ENCODE results near the gene IL15RA. TPM values are rescaled to one million over a fixed set of nuclear protein-coding genes. Genes with fewer than 3 reads are reported as not detected.

Gene IL15RA
- total and polyA plus RNA-seq, 10 donors, result 9.9 to 37.4 (median 21.0) TPM

DNA sequence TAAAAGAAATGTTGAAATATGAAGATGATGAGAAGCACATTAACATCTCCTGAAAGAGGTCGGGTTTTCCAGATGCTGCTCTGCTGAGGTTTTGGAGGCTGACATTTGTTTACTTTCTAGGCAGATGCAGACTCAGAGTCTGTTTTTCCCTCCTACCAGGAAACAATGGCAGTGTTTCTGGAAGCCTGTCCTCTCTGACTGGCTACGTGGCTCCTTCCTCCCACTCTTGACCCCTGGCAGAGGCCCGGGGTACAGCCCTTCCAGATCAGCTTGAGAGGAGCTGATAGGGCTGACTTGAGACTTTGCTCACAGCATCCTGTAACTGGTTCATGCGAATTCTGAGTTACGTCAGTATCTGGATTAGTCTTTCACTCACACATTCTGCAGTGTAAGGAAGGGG is 41.1 kb upstream of the IL15RA start:
- TF ChIP-seq POLR2AphosphoS5 (IDR thresholded peaks at IDR 0.05) (peak in 2 of 3 donors; percentile 38 to 59), POLR2A (IDR thresholded peaks at IDR 0.05) (no peak)
- WGBS, 5 donors, result 46 to 72% (median 62%) methylated on average over 5 of the region's 5 CpGs
- no peak for DNase-seq
- Histone ChIP-seq H3K36me3 (peaks cover 0 to 25% (median 0%) of the 10 kb centered on the region in 6 donors), H3K27me3 (replicated peaks in 1 of 7) (no peaks in the 10 kb centered on the region), H3K4me3 (no peak overlapping the region), H3K27ac (peak overlapping the region in 7 of 8 donors; percentile 22 to 75 (median 63)), H3K9me3 (no peaks in the 10 kb centered on the region), H3K4me1 (peaks cover 0 to 31% (median 13%) of the 10 kb centered on the region in 6 donors)
- intact Hi-C loops (cut with DNase I; ENCODE audit: low total_unique reads), result loop anchor here (10.0 kb wide), 1 partner anchor 386 kb away; no protein-coding TSS in a partner anchor

DNA sequence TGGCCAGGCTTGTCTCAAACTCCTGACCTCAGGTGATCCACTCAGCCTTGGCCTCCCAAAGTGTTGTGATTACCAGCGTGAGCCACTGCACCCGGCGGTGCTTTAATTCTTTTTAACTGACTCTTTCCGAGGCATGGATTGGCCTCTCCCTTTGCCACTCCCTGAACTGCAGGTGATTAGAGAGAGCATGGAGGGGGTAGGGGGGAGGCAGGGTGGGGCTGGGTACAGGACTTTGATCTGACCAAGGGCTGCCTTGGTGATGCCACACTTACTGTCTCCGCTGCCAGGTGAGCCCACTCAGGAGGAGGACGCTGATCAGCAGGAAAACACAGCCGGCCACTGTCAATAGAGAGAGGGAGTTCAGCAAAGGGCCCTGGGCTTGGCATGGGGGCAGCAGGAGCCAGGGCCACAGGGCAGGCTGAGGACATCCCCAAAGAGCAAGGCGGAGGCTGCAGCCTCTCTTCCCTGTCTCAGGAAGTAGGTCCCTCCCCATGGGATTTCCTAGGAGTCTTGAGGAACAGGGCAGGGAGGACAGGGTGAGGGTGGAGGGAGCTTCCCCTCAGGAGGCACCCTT is 40.5 kb upstream of the IL15RA start:
- TF ChIP-seq POLR2A (IDR thresholded peaks at IDR 0.05), result no peak
- TF ChIP-seq, protein P1, sequence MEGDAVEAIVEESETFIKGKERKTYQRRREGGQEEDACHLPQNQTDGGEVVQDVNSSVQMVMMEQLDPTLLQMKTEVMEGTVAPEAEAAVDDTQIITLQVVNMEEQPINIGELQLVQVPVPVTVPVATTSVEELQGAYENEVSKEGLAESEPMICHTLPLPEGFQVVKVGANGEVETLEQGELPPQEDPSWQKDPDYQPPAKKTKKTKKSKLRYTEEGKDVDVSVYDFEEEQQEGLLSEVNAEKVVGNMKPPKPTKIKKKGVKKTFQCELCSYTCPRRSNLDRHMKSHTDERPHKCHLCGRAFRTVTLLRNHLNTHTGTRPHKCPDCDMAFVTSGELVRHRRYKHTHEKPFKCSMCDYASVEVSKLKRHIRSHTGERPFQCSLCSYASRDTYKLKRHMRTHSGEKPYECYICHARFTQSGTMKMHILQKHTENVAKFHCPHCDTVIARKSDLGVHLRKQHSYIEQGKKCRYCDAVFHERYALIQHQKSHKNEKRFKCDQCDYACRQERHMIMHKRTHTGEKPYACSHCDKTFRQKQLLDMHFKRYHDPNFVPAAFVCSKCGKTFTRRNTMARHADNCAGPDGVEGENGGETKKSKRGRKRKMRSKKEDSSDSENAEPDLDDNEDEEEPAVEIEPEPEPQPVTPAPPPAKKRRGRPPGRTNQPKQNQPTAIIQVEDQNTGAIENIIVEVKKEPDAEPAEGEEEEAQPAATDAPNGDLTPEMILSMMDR (IDR thresholded peaks at IDR 0.05 in 8 of 11, conservative IDR thresholded peaks at IDR 0.05 in 3 of 11), result no peak
- no peak for TF ChIP-seq POLR2AphosphoS5 (IDR thresholded peaks at IDR 0.05)
- WGBS, 5 donors, result 82 to 96% (median 86%) methylated on average over 5 to 8 of the region's 8 CpGs
- intact Hi-C loops (cut with DNase I; ENCODE audit: low total_unique reads), result loop anchor here (10.0 kb wide), 1 partner anchor 387 kb away; no protein-coding TSS in a partner anchor

DNA sequence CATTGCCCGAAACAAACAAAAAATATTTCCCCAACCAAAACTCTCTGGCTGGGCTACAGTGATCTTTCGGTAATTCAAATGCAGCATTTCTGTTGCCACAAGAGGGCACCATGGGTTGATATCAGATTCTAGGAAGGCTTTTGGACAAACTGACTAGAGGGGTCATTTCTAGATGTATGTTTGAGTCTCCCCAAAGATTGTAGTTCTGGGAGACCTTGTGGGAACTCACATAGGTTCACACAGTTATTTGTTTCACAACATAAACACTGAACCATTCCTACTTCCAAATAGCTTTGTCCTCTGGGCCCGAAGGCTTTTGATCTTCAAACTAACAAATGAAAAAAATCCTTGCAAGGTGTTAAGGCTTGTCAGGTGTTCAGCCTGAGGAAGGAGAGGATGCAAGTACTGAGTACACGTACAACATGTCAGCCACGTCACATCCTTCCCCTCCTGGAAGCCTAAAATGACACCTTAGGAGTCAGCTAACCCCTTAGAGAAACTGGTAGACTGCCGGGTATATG is 37.0 kb upstream of the IL15RA start:
- TF ChIP-seq POLR2AphosphoS5 (IDR thresholded peaks at IDR 0.05), result no peak
- TF ChIP-seq, protein P1 (IDR thresholded peaks at IDR 0.05 in 8 of 11, conservative IDR thresholded peaks at IDR 0.05 in 3 of 11), result peak; percentile 48 to 88 (median 80)
- TF ChIP-seq POLR2A (IDR thresholded peaks at IDR 0.05), result no peak
- WGBS, 5 donors, result 40 to 45% (median 42%) methylated on average over 6 of the region's 6 CpGs
- peak overlapping the region in 5 of 8 donors; percentile 13 to 69 (median 38) for H3K27ac ChIP-seq
- no peak overlapping the region for H3K4me3 ChIP-seq
- peaks cover 0 to 15% (median 0%) of the 10 kb centered on the region in 6 donors for H3K36me3 ChIP-seq
- H3K9me3 ChIP-seq, result no peaks in the 10 kb centered on the region
- H3K4me1 ChIP-seq, result peaks cover 0 to 31% (median 13%) of the 10 kb centered on the region in 6 donors
- intact Hi-C loops (cut with DNase I; ENCODE audit: low total_unique reads), result loop anchor here (5.0 to 10.0 kb wide), 2 partner anchors 73 to 390 kb away; partner anchors contain the start of gene RBM17
- no peaks in the 10 kb centered on the region for H3K27me3 ChIP-seq (replicated peaks in 1 of 7)
- no peak for DNase-seq

More for the DNA sequence above, 40.5 kb upstream of the IL15RA start:
- peak overlapping the region in 7 of 8 donors; percentile 22 to 75 (median 63) for H3K27ac ChIP-seq
- DNase-seq, result no peak
- H3K9me3 ChIP-seq, result no peaks in the 10 kb centered on the region
- no peaks in the 10 kb centered on the region for H3K27me3 ChIP-seq (replicated peaks in 1 of 7)
- no peak overlapping the region for H3K4me3 ChIP-seq
- H3K36me3 ChIP-seq, result peaks cover 0 to 22% (median 0%) of the 10 kb centered on the region in 6 donors
- H3K4me1 ChIP-seq, result peaks cover 0 to 31% (median 13%) of the 10 kb centered on the region in 6 donors

DNA sequence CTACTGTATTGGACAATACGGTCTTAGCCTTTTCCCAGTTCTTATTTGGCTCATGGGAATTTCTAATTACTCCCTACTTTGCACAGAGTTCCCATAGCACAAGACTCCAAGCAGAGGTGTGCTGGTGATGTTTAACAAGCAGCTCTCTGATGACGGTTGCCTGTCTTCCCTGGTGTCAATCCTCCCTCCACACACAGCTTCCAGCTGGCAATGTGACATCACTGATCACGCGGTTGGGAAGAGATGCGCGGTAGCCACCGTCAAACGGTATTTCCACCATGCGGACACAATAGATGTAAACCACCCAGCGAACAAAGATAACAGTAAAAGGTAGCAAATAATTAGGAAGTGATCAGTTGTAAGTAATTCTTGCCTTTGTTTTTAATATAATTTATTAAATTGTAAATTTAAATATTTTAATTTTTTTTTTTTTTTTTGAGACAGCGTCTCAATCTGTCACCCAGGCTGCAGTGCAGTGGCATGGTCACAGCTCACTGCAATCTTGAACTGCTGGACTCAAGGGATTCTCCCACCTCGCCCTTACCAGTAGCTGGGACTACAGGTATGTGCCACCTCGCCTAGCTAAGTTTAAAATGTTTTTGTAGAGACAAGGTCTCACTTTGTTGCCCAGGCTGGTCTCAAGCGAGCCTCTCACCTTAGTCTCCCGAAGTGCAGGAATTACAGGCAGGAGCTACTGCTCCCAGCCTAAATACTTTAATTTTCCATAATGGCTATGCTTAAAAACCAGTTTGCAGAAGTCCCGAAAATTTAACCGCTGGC is 36.3 kb upstream of the IL15RA start:
- intact Hi-C loops (cut with DNase I; ENCODE audit: low total_unique reads), result loop anchor here (5.0 to 10.0 kb wide), 2 partner anchors 74 to 391 kb away; partner anchors contain the start of gene RBM17
- DNase-seq, result no peak
- peaks cover 0 to 31% (median 13%) of the 10 kb centered on the region in 6 donors for H3K4me1 ChIP-seq
- WGBS, 5 donors, result 80 to 89% (median 82%) methylated on average over 17 of the region's 17 CpGs
- H3K27me3 ChIP-seq (replicated peaks in 1 of 7), result no peaks in the 10 kb centered on the region
- no peak overlapping the region for H3K4me3 ChIP-seq
- peaks cover 0 to 15% (median 0%) of the 10 kb centered on the region in 6 donors for H3K36me3 ChIP-seq
- no peaks in the 10 kb centered on the region for H3K9me3 ChIP-seq
- H3K27ac ChIP-seq, result peak overlapping the region in 4 of 8 donors; percentile 17 to 69 (median 48)
- TF ChIP-seq, protein P1 (IDR thresholded peaks at IDR 0.05 in 8 of 11, conservative IDR thresholded peaks at IDR 0.05 in 3 of 11), result no peak
- TF ChIP-seq POLR2A (IDR thresholded peaks at IDR 0.05), result no peak
- TF ChIP-seq POLR2AphosphoS5 (IDR thresholded peaks at IDR 0.05), result no peak
